ENCODE results near the gene HYKK.

Gene HYKK

DNA sequence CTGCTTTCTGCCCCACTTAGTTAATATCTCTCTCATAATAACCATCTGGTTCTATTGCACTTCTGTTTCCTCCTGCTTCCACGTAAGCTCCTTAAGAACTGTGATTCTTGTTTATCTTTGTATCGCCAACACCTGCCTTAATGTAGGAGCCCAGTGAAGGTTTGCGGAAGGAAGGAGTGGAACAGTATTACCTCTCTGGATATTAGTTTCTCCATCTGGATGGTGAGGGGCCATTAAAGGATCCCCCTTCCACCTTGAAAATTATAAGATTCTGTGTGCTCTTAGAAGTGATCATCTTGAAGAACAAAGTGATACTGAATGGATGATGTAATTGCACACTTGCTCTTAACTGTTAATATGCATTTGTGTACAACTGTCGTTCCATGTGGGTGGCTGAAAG is 60.2 kb downstream of the HYKK start:
- DNase-seq (ENCODE audit: low read depth, low spot score): no peak
- H3K36me3 ChIP-seq (ENCODE audit: insufficient read depth, insufficient read length, low read length): no peaks in the 10 kb centered on the region
- H3K9me3 ChIP-seq (ENCODE audit: insufficient read depth, low read length): no peaks in the 10 kb centered on the region
- TF ChIP-seq YY1 (IDR thresholded peaks at IDR 0.05; ENCODE audit: insufficient read depth, insufficient read length) (no peak), SUZ12 (IDR thresholded peaks at IDR 0.05; ENCODE audit: extremely low read depth, insufficient read depth, insufficient read length) (no peak), ZNF274 (IDR thresholded peaks at IDR 0.05; ENCODE audit: low read depth, low read length) (no peak)
- H3K4me1 ChIP-seq (ENCODE audit: insufficient read depth, insufficient read length): peaks cover 4% of the 10 kb centered on the region
- H3K4me3 ChIP-seq (ENCODE audit: insufficient read length, low read depth): no peak overlapping the region
- no peaks in the 10 kb centered on the region for H3K27me3 ChIP-seq (ENCODE audit: insufficient read depth, insufficient read length)
- no peak overlapping the region for H3K9ac ChIP-seq (ENCODE audit: insufficient read length, low read depth)

DNA sequence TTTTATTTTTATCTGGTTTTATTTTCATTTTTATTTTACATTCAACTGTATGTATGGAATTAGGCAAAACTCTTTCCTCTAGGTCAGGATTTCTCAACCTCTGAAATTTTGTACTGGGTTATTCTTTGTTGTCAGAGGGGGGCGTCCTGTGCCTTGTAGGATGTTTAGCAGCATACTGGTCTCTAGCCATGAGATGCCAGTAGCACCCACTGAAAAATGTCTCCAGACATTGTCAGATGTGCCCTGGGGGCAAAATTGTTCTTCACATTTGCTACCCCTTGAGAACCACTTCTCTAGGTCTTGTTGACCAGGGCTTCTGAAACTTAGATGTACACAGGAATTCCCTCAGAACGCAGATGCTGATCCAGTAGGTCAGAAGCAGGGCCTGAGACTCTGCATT is 63.3 kb downstream of the HYKK start:
- Histone ChIP-seq H3K4me1 (ENCODE audit: insufficient read depth, insufficient read length) (no peaks in the 10 kb centered on the region), H3K9ac (ENCODE audit: insufficient read length, low read depth) (no peak overlapping the region), H3K27me3 (ENCODE audit: insufficient read depth, insufficient read length) (no peaks in the 10 kb centered on the region), H3K4me3 (ENCODE audit: insufficient read length, low read depth) (no peak overlapping the region), H3K9me3 (ENCODE audit: insufficient read depth, low read length) (no peaks in the 10 kb centered on the region), H3K36me3 (ENCODE audit: insufficient read depth, insufficient read length, low read length) (no peaks in the 10 kb centered on the region)
- DNase-seq (ENCODE audit: low read depth, low spot score): no peak
- TF ChIP-seq ZNF274 (IDR thresholded peaks at IDR 0.05; ENCODE audit: low read depth, low read length): no peak
- TF ChIP-seq YY1 (IDR thresholded peaks at IDR 0.05; ENCODE audit: insufficient read depth, insufficient read length): no peak
- TF ChIP-seq SUZ12 (IDR thresholded peaks at IDR 0.05; ENCODE audit: extremely low read depth, insufficient read depth, insufficient read length): no peak

DNA sequence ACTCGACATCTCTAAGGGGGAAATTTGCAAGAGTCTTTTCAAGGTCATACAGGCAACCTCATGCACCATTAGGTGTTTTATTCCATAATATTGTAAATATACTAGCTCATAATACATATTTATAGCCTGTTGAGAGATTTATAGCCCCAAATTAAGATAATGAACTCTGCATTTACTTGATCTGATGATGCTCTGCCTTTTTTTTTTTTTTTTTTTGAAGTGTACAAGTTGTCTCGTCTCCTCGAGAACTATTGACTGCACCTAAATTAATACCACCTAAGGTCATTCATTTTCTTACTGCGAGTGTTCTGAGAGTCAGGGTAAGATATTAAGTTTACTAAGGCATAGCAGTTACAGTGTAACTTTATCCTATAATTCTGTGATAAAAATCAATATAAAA is 64.0 kb downstream of the HYKK start:
- Histone ChIP-seq H3K9ac (ENCODE audit: insufficient read length, low read depth) (no peak overlapping the region), H3K4me1 (ENCODE audit: insufficient read depth, insufficient read length) (no peaks in the 10 kb centered on the region), H3K27me3 (ENCODE audit: insufficient read depth, insufficient read length) (no peaks in the 10 kb centered on the region), H3K36me3 (ENCODE audit: insufficient read depth, insufficient read length, low read length) (no peaks in the 10 kb centered on the region), H3K9me3 (ENCODE audit: insufficient read depth, low read length) (no peaks in the 10 kb centered on the region), H3K4me3 (ENCODE audit: insufficient read length, low read depth) (no peak overlapping the region)
- DNase-seq (ENCODE audit: low read depth, low spot score): no peak
- TF ChIP-seq ZNF274 (IDR thresholded peaks at IDR 0.05; ENCODE audit: low read depth, low read length) (no peak), YY1 (IDR thresholded peaks at IDR 0.05; ENCODE audit: insufficient read depth, insufficient read length) (no peak), SUZ12 (IDR thresholded peaks at IDR 0.05; ENCODE audit: extremely low read depth, insufficient read depth, insufficient read length) (no peak)

DNA sequence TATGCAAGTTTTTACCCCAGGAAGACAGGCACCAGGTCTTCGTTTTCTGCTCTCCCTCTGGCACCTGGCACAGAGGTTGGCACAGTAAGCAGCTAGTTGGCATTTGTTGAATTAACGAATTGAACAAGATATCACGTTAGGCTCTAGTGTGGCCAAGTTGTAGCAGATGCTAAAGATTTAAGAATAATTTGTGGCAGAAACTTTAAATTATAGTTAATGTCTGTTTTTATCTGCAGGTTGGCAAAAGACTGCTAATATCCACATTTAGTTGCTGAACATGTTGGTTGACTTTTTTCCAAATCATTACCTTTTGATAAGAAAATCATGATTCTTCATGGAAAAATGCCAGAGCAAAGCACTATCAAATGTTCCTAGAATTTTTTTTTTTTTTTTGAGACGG is 66.0 kb downstream of the HYKK start:
- TF ChIP-seq ZNF274 (IDR thresholded peaks at IDR 0.05; ENCODE audit: low read depth, low read length) (no peak), SUZ12 (IDR thresholded peaks at IDR 0.05; ENCODE audit: extremely low read depth, insufficient read depth, insufficient read length) (no peak), YY1 (IDR thresholded peaks at IDR 0.05; ENCODE audit: insufficient read depth, insufficient read length) (no peak)
- Histone ChIP-seq H3K9ac (ENCODE audit: insufficient read length, low read depth) (no peak overlapping the region), H3K9me3 (ENCODE audit: insufficient read depth, low read length) (no peaks in the 10 kb centered on the region), H3K27me3 (ENCODE audit: insufficient read depth, insufficient read length) (no peaks in the 10 kb centered on the region), H3K36me3 (ENCODE audit: insufficient read depth, insufficient read length, low read length) (no peaks in the 10 kb centered on the region), H3K4me1 (ENCODE audit: insufficient read depth, insufficient read length) (no peaks in the 10 kb centered on the region), H3K4me3 (ENCODE audit: insufficient read length, low read depth) (no peak overlapping the region)
- DNase-seq (ENCODE audit: low read depth, low spot score): no peak

DNA sequence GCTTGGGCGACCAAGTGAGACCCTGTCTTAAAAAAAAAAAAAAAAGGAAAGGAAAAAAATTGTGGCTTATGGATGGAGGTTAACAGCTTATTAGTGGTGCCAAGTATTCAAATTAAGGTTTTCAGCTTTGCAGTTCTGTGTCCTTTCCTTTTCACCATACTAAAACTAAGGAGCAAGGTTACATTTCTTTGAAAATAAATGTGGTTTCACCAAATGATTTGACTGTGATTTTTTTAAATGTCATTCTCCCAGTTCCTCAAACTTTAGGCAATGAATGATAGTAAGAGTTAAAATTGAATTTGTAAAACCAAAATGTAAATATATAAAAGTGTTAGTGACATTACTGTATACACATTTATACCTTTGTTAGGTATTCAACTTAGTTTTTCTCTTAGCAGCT is 67.6 kb downstream of the HYKK start:
- H3K27me3 ChIP-seq (ENCODE audit: insufficient read depth, insufficient read length): no peaks in the 10 kb centered on the region
- no peaks in the 10 kb centered on the region for H3K36me3 ChIP-seq (ENCODE audit: insufficient read depth, insufficient read length, low read length)
- H3K9me3 ChIP-seq (ENCODE audit: insufficient read depth, low read length): no peaks in the 10 kb centered on the region
- H3K4me3 ChIP-seq (ENCODE audit: insufficient read length, low read depth): no peak overlapping the region
- DNase-seq (ENCODE audit: low read depth, low spot score): no peak
- TF ChIP-seq ZNF274 (IDR thresholded peaks at IDR 0.05; ENCODE audit: low read depth, low read length) (no peak), SUZ12 (IDR thresholded peaks at IDR 0.05; ENCODE audit: extremely low read depth, insufficient read depth, insufficient read length) (no peak), YY1 (IDR thresholded peaks at IDR 0.05; ENCODE audit: insufficient read depth, insufficient read length) (no peak)
- no peaks in the 10 kb centered on the region for H3K4me1 ChIP-seq (ENCODE audit: insufficient read depth, insufficient read length)
- H3K9ac ChIP-seq (ENCODE audit: insufficient read length, low read depth): no peak overlapping the region

Measured in NT2/D1 (cell line).